HG03025 (cell line): ENCODE results near the gene GSN.
"Not testable (repeated sequence)": the region's sequence is repeated elsewhere in the genome, so short reads cannot be mapped to it uniquely, and the experiment has no call there.

Experiments used
- ATAC-seq: cut with Tn5 transposase; IDR thresholded peaks from one replicate; pipeline ENCODE4 v1.9.1; 2021; ENCODE audit warnings: mild to moderate bottlenecking, moderate library complexity; ENCODE audit not compliant: unreplicated experiment, low FRiP score

GSN gene

DNA sequence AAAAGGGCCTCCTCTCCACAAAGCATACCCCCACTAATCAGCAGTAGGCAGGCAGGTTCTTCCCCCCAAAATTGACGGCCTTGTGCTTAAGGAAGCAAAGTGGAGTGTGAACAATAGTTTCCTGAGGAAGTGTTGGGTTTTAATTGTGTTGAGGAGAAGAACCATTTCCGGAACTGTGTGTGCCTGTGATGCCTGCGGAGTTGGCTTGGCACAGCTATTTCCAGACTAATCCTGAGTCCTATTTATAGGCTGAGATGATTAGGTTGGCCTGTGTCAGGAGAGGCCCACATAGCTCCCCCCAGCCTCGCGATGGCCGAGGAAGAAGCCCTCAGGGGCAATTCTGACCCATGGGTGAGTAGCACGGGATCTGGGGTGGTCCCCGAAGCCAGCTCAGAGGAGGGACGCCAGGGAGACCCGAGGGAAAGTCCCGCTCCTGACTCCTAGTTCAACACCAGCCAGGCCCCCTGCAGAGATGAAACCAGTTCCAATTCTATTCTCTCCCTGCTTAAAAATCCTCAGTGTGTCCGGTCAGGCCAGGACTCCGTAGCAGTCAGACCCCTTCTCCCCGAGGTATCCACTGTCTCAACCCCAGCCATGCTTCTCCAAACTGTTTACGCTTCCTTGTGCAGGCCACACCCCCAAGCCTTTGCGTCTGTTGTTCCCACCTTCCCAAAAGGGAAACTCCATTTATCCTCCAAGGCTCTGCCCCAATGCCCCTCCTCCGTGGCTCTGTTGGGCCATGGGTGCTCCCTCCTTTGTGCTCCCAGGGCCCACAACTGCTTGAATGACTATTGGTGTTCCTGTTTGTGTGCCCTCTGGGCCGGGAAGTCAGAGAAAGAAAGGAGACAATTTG is 18.1 kb downstream of the GSN start:
- no peak for ATAC-seq

DNA sequence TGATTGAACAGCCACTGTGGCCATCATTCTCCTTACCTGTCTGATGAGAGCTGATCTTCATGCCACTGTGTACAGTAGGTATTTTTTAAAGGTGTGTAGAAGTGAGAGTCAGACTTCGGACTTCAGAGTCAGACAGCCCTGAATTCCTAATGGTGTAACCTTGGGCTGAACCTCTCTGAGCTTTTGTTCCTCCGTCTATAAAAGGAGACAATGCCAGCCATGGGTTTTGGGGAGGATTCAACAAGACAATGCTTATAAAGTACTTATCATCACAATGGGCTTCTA is 18.7 kb downstream of the GSN start:
- ATAC-seq = no peak

GRCh38 chr9:121286973-121287741 is 19.2 kb downstream of the GSN start:
- ATAC-seq = no peak

DNA sequence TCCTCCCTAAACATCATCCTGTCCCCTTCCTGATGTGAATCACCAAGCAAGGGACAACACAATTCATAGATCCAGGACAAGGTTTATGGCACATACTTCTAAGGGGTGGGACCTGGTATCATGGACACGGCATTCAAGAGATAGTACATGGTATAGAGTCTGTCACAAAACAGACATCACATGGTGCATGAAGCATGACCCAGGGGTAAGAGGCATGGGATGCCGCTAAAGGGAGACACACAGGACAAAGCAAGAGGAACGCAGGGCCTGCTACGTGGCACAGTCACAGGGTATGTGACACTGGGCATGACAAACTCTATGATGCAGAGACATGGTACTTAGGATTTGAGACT is 20.7 kb downstream of the GSN start:
- ATAC-seq = no peak

GRCh38 chr9:121289026-121289771 is 21.2 kb downstream of the GSN start:
- no peak for ATAC-seq

GRCh38 chr9:121289772-121290370 is 21.9 kb downstream of the GSN start:
- no peak for ATAC-seq

DNA sequence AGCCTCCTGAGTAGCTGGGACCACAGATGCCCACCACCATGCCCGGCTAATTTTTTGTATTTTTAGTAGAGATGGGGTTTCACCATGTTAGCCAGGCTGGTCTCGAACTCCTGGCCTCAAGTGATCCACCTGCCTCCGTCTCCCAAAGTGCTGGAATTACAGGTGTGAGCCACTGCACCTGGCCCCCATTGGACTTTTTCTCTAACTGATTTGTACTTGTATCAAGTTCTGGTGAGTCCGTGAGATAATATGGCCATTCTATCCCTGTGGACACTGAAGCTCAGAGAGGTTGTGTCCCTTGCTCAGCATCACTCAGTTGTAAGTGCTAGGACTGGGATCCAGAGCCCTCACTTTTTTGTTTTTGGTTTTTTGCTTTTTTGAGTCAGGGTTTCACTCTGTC is 23.6 kb downstream of the GSN start:
- not testable (repeated sequence) for ATAC-seq

DNA sequence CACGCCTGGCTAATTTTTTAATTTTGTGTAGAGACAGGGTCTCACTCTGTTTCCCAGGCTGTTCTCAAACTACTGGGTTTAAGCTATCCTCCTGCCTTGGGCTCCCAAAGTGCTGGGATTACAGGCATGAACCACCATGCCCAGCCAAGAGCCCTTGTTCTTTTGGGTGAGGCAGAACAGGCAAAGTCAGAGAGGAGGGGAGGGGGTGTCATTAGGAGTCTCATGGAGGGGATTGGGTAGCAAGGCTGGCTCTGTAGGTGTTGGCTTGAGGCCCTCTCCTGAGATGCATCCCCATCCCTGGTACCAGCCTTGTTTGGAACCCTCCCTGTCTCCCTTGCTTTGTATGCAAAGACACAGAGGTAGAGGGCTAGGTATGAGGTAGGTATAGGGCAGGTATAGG is 24.1 kb downstream of the GSN start:
- ATAC-seq = no peak

DNA sequence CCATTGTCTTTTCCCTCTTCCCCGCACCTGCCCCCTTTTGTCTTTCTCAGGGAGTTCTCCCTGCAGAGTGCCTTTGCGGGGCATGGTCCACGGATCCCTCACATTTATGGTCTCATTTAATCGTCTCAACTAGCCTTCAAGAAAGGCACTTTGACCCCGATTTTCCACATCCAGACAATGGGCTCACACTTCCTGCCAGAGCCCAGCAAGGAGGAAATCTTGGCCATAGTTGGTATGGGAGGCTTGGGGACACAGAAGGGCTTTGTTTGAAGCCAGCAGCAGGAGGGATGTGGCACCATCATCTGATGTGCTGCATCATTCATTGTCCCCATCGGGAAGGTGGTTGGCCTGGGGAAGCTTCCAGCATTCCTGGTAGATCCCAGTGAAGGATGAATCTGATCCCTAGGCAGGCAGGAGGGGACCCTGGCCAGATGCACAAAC is 24.9 kb downstream of the GSN start:
- ATAC-seq = no peak

DNA sequence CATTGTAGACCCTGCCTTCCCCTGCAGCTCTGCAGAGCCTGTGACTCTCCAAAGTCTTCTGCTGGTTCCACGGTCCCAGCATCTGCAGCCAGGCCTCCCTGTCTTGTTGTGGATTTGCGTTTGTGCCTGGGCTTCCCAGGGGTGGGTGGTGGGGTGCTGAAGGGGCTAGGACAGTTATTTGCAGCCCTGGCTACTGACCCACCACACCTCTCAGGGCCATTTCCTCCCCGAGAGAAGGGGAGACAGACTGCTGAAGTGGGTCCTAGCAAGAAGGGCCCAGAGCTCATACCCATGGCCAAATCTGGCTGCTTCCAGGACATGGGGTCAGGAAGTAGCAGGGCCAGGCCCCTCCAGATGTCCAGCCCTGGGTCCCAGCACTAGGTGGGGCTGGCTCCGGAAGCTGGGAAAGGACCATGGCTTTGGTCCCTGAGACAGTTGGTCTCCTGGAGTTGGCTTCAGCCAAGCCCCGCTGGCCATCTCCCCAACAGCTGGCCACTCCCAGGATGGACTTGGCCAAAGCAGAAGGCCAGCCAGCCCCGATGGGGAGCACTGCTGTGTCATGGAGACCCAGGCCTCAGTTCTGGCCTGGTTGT is 26.3 kb downstream of the GSN start:
- no peak for ATAC-seq

GRCh38 chr9:121294866-121295661 is 27.1 kb downstream of the GSN start:
- ATAC-seq = no peak

GRCh38 chr9:121295662-121296191 is 27.8 kb downstream of the GSN start:
- ATAC-seq = no peak

DNA sequence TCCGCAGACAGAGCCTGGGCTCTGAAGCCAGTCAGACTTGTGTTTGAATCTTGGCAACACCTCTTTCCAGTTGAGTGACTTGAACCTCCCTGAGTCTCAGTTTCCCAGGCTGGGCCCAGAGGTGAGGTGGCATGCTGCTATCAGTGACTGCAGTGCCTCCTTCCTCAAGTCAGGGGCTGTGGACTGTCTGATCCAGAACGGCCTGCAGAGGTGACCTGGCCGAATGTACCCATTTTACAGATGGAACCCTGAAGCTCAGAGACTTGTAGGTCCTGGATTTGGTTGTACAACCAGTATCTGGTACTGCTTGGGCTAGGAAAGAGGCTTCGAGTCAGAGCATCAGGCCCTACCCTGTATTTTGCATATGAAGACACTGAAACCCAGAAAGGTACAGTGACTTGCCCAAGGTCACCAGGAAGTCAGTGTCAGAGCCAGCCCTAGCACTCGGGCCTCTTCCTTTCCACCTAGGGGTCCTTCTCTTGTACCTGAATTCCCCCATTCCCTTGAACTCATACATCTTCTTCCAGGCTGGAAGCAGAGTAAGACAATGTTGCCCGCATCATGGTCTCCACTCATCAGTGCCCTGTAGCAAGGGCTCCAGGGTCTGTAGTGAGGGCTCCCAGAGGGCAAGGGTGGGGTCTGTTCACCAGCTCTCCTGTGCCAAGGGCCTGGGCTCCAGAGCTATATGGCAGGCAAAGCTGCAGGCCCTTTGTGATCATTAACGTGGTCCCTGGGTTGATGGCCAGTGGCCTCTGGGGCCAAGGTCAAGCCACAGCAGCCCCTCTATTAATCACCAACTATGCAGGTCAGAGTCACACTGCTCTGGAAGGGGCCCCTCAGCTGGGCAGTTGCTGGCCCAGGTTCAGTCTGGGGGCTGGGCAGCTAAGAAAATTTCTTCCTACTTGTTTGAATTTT is 28.5 kb downstream of the GSN start:
- no peak for ATAC-seq

DNA sequence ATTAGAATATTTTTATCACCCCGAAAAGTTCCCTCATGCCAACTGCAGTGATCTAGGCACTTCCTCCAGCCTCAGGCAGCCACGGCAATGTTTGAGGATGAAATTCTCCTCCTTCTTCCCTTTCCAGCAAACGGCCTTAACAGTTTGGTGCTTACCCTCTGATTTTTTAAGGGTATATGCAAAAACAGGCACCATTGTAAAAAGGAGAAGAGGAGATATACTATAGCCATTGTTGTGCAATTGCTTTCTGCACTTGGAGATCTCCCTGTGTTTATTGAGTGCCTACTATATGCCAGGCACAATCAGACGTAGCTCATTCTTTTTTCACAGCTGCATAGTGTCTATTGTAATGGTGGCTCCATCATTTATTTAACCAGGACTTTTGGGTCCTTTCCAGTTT is 29.4 kb downstream of the GSN start:
- no peak for ATAC-seq

GRCh38 chr9:121298016-121298538 is 30.1 kb downstream of the GSN start:
- ATAC-seq = no peak

DNA sequence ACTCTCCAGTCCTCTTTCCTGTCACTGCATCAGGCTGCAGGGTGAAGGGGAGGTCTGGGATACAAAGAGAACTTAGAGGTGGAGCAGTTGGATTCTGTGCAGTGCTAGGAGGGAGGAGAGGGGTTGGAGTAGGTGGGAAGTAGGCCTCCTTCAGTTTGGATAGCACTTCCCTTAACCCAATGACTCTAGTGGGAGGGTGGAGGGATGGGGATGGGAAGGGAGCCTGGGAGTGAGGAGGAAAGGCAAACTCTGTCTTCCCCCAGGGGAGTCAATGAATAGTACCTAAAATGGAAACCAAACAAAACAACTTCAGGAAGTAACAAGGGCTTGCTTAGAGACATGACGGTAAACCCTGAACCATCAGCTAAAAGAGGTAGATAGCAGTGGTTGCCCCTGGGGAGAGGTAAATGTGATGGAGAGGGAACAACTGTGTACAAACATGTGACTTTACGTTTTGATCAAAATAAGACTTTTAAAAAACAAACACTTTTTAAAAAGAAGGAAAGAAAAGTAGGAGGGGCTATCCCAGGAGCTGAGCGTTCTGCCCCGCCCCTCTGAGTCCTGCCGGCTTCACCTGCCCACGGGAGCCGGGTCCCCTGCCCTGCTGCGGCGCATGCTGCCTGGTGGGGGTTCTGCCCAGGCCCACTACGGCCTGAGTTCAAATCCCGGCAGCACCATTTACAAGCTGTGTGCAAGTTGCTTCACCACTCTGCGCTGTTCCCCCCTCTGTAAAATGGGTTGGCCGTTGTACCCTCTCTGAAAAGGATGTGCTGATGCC is 30.9 kb downstream of the GSN start:
- ATAC-seq = no peak

DNA sequence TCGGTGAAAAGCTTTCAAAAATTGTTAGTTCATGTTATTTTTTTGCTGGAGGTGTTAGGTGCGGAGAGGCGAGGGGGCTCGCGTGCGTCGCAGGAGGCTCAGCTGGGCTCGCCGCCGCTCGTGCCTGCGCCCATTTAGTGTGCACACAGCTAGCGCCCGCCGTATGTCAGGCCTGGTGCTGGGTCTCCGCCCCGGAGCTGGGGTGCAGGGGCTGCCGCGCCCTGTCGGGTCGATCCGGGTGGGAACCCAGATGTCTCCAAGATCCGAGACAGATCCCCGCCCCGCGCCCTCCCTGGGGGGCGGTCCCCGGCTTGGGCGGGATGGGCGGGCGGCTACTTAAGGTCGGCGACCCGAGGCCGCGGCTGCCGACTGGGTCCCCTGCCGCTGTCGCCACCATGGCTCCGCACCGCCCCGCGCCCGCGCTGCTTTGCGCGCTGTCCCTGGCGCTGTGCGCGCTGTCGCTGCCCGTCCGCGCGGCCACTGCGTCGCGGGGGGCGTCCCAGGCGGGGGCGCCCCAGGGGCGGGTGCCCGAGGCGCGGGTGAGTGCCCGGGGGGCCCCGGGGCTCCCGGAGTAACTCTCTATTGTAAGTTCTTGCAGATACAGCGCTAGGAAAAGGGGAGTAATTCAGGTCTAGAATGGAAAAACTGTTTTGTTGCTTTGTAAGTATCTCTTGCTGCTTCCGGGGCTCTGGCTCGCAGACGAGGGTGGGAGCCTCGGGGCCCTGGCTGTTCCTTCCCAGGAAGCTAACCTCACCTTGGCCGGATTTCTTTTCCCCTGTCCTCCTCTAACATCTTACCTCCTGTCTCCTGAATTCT is 31.7 kb downstream of the GSN start:
- ATAC-seq = no peak
